Measurements from ENCODE around the gene TRPC4.
"Not testable (repeated sequence)": the region's sequence is repeated elsewhere in the genome, so short reads cannot be mapped to it uniquely, and the experiment has no call there.

The TRPC4 gene

GRCh38 chr13:37613638-37614037 lies 255.9 kb downstream of the TRPC4 start:
- DNase-seq (ENCODE audit: extremely low read depth in 1 of 2, low read depth in 1 of 2) = no peak

GRCh38 chr13:37613236-37613635 lies 256.3 kb downstream of the TRPC4 start:
- DNase-seq (ENCODE audit: extremely low read depth in 1 of 2, low read depth in 1 of 2) = no peak

DNA sequence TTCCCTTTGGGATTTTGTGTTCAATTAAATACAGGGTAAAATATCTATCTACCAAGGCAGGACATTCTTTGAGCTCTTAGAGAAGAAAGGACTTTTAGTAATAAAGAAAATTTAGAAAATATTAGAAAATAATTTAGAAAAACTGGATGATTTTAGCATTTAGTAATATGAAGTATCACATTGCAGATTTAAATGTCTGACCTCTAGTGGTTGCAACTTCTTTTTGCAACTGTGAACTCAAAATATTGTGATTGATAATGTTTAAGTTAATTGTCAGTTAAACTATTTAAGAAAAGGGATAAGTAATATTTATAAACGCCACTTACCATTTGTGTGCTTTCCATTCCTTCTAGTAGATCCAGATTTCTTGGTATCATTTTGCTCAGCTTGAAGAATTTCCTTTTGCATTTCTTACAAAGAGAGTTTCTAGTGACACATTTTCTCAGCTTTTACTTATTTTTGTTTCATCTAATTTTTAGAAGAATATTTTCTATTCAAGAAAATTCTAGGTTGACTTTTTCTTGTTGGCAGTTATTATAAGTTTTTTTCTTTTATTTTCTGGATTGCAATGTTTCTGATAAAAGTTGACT lies 260.7 kb downstream of the TRPC4 start:
- DNase-seq (ENCODE audit: extremely low read depth in 1 of 2, low read depth in 1 of 2) = no peak

DNA sequence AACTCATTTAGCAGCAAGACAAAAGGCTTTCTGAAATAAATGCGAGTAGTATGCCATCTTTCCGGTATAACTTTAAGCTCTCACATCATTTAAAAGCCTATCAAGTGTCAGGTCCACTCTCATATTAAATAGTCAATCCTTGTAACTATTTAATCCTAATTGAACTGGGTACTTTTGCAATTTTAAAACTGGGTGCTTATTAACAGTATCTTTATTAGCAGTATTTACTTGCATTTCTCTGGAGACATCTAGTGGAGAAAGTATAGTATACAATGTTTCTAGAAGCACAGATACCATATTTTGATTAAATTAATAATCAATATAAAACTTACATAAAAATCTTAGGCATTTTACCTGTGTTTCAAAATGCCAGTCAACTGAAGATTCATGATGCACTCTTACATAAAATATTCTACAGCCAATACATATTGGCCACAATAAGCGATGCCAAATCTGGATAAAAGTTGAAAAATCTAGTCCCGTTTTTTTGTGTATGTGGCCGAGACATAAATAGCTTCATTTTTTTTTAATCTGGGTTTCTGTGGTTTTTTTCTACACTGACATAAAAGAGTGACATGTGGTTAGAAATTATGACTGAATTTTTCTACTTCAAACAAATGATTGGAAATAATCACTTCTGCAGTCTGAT lies 266.7 kb downstream of the TRPC4 start:
- DNase-seq (ENCODE audit: extremely low read depth in 1 of 2, low read depth in 1 of 2) = no peak

DNA sequence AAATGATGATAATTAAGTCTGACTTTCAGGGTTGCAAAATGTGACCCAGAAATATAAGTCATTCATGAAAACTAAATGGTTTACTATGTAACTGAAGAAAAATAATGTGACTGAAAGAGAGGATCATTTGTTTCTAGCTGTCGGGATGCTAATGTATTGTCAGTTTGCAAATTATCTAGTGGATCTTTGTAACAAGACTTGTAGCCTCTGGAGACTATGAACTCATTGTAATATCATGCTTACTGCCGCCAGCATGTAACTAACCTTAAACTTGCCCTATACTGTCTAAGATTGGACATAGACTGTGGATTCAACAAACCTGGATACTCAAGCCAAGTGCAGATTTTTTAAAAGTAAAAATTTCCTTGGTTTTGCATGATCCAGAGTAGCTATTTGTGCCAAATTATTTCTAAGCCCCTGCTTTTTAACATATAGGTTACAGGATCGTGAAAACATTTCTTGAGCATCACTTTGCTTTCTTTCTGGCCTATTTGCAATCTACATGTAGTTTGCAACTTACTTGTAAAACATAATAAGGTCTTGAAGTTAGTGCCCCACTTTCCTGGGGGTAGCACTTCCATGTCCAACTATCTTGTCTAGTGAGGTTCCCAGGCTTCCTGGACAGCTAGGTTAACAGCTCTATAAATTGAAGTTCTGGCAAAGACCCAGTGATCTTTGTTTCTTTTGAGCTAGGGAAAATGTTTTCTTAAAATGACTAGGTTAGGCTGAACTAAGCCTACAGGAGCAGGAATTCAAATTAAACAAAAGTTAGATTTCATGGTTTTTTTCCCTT lies 267.7 kb downstream of the TRPC4 start:
- DNase-seq (ENCODE audit: extremely low read depth in 1 of 2, low read depth in 1 of 2) = no peak

GRCh38 chr13:37599519-37599918 lies 270.1 kb downstream of the TRPC4 start:
- no peak for DNase-seq (ENCODE audit: extremely low read depth in 1 of 2, low read depth in 1 of 2)

- DNase-seq (ENCODE audit: extremely low read depth in 1 of 2, low read depth in 1 of 2) = no peak
These were observed 271.0 kb downstream of the TRPC4 start, which contains the start of gene POSTN for GRCh38 chr13:37598597-37598996. TSS of gene POSTN (minus strand) at chr13:37598768. CDS start at chr13:37598726, 42 bp downstream.

DNA sequence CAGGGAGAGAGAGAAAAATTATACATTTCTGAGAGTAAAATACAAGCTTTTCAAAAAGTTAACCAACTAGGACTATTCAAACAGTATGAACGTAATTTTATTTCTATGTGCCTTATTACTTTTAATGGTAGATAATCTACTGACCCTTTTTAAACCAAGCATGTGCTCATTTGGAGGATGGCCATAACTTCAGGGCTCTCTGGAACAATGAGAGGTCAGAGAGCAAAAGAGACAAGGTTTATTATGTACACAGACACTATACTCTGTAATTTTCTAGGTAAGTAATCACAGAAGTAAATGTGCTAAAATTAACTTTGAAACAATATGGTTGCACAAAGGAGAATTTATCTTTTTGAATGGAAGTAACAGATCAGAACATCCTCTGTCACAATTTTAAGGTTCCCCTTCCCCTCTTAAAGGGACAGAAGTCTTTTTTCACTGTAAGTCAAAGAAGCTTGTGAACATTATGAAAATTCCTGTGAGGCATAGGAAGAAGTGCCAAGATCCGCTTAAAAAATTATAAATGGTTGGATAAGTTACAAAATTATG lies 272.0 kb downstream of the TRPC4 start:
- no peak for DNase-seq (ENCODE audit: extremely low read depth in 1 of 2, low read depth in 1 of 2)

DNA sequence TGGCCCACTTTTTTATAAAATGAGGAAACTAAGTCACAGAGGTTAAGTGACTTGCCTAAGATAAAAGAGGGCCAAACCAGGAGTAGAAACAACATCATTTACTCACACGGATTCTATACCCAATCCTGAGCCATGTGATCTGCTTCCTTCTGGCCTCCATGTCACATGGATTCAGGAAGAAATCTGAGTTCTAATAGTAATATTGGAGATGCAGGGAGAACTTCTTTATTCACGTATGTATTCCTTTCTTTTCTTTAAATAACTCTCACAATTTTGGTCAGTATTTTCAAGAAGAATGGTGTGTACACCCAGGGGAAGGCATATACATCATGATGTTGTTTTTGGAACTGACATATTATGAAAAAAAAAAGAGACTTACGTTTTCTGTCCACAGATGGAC lies 272.8 kb downstream of the TRPC4 start:
- DNase-seq (ENCODE audit: extremely low read depth in 1 of 2, low read depth in 1 of 2) = no peak

GRCh38 chr13:37595162-37595561 lies 274.4 kb downstream of the TRPC4 start:
- no peak for DNase-seq (ENCODE audit: extremely low read depth in 1 of 2, low read depth in 1 of 2)

DNA sequence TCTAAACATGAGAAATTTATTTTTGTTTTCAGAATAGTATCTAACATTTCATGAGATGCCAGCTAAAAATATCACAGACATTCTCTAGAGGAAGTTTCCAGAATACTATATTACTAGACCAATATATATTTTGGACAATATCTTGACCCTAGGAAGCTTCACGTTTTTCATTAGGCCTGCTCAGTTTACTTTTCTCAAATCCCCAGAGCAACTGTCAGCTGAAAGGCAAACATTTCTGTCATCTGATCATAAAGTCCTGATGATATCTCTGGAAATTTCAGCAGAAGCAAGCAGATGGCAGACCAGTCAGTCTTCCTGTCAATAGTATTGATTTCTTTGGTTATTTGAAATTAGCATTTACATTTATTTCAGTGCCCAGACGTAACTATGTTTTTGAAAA lies 275.0 kb downstream of the TRPC4 start:
- DNase-seq (ENCODE audit: extremely low read depth in 1 of 2, low read depth in 1 of 2) = no peak

DNA sequence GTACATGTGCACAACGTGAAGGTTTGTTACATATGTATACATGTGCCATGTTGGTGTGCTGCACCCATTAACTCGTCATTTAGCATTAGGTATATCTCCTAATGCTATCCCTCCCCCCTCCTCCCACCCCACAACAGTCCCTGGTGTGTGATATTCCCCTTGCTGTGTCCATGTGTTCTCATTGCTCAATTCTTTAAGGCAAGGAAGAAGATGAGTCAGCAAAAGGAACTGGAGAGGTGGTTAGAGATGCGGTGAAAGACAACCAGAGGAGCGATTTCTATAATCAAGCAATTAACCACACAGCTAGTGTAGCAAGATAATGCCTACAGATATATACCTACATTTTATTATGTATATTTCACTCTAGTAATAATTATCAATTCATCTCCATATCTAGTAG lies 280.2 kb downstream of the TRPC4 start:
- DNase-seq (ENCODE audit: extremely low read depth in 1 of 2, low read depth in 1 of 2) = not testable (repeated sequence)

GRCh38 chr13:37587236-37587635 lies 282.3 kb downstream of the TRPC4 start:
- DNase-seq (ENCODE audit: extremely low read depth in 1 of 2, low read depth in 1 of 2) = no peak
